Stimulated activated CD4-positive, alpha-beta T cell treated with anti-CD3 and anti-CD28 coated beads, TNF-alpha, amount 100 ng/mL, for 1 hour (primary cell): Measurements from ENCODE around the gene DRG1.
"Not testable (repeated sequence)": the region's sequence is repeated elsewhere in the genome, so short reads cannot be mapped to it uniquely, and the experiment has no call there.

ENCODE experiments used
- DNase-seq, 3 donors: peaks; one replicate each; pipeline ENCODE4 v3.0.0-alpha.2; 2020; ENCODE audit warnings: low read depth in 3 of 3, low spot score in 1 of 3

Gene DRG1, protein sequence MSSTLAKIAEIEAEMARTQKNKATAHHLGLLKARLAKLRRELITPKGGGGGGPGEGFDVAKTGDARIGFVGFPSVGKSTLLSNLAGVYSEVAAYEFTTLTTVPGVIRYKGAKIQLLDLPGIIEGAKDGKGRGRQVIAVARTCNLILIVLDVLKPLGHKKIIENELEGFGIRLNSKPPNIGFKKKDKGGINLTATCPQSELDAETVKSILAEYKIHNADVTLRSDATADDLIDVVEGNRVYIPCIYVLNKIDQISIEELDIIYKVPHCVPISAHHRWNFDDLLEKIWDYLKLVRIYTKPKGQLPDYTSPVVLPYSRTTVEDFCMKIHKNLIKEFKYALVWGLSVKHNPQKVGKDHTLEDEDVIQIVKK

GRCh38 chr22:31399211-31400022 lies at the start of gene DRG1:
TSS of gene DRG1 (plus strand) at chr22:31399604. CDS start at chr22:31399684, 80 bp downstream.
- peak; percentile 90 to 96 (median 90) for DNase-seq

DNA sequence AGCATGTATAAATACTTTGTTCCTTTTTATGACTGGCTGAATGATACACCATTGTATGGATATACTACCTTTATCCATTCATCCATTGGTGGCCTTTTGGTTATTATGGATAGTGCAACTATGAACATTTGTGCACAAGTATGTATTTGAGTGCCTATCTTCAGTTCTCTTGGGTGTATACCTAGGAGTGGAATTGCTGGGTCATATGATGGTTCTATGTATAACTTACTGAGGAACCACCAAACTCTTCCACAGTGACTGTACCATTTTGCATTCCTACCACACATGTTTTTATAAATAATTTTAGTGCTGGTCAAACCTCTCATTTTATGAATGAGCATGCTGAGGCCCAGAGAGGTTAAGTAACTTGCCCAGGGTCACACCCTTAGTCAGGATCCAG lies 49.4 kb upstream of the DRG1 start:
- DNase-seq, result no peak

DNA sequence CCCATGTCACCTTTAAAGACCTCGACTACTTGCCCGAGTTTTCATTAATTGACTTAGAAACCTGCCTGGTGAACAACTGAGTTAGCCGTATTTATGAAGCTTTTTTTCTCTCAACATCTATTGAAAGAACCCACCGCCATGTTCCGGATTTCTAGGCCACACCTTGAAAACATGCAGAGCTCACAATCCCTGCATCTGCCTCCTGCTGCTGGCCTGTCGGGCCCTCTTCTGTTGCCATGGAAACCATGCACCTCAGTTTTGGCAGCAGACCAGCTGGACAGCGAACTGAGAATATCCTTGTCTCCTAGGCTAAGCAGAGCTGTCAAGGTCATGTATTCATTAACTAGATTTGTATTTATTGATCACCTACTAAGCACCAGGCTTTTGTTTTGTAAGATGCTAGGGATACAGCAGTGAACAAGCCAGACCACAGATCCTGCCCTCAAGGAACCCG lies 49.0 kb upstream of the DRG1 start:
- DNase-seq, result no peak

DNA sequence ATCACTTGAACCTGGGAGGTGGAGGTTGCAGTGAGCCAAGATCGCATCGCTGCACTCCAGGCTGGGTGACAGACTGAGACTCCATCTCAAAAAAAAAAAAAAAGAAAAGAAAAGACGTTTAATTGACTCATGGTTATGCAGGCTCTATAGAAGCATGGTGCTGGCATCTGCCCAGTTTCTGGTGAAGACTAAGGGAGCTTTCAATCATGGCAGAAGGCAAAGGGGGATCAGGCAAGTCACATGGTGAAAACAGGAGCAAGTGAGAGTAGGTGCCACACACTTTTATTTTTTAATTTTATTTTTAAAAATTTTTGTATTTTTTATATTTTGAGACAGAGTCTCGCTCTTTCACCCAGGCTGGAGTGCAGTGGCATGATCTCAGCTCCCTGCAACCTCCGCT lies 44.9 kb upstream of the DRG1 start:
- no peak for DNase-seq

GRCh38 chr22:31360029-31360428 lies 39.4 kb upstream of the DRG1 start:
- DNase-seq, result no peak

DNA sequence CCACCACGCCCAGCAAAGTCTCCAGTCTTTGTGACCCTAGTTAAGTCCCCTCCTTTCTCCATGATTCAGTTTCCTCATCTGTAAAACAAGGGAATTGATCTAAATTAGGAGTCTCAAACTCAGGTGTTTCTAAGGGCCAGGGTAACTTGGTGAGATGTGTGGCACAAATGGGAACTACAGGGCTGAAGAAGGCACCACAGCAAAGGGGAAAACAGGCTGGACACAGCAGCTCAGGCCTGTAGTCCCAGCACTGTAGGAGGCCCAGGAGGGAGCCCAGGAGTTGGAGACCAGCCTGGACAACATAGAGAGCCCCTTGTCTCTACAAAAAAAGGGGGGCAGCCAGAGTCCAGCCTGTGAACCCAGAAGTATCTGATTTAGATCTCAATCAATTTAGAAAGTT lies 37.7 kb upstream of the DRG1 start:
- no peak for DNase-seq

GRCh38 chr22:31363885-31364465 lies 35.4 kb upstream of the DRG1 start:
- DNase-seq, result no peak

DNA sequence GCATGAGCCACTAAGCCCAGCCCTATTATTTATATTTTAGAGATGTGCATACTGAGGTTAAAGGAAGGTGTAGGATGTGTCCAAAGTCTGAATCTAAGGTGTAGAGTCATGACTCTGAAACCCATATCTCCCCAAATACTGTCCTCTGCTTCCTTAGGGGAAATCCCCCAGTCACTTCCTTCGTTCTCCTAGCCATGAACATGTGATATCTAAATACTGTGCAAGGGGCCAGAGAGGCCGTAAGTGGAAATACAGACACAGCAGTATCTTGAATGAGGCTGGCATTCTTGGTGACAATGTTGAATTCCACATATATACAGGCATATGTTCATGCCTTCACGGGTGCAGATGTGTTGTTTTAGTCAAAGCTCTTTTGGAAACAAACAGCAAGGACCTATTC lies 32.0 kb upstream of the DRG1 start:
- DNase-seq, result no peak

- no peak for DNase-seq
Measured at GRCh38 chr22:31377612-31378011, 21.8 kb upstream of the DRG1 start.

DNA sequence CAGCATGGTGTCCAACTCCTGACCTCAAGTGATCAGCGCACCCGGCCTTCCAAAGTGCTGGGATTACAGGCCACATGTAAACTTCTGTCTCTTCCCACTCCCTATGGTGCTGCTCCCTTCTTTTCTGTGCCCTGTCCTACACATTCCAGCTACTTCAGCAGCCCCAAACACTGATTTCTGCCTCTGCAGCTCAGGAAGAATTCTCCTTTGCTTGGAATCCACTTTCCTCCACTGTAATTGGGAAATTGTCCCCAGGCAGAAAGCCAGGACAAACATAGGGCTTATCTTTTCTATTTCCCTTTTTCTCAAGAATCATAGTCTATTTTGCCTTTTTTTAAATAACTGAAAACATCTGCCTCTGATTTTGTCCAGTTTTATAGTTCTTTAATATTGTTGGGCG lies 21.3 kb upstream of the DRG1 start:
- no peak for DNase-seq

DNA sequence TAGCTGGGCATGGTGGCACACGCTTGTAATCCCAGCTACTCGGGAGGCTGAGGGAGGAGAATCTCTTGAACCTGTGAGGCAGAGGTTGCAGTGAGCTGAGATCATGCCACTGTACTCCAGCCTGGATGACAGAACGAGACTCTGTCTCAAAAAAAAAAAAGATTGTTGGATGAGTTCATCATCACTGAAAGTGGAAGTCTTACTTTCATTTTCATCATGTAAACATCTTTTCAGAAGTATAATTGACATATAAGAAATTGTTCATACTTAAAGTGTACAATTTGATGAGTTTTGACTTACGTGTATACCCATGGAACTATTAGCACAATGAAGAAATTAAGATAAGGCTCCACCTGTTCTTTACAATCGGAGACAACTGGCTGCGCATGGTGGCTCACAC lies 20.8 kb upstream of the DRG1 start:
- not testable (repeated sequence) for DNase-seq

DNA sequence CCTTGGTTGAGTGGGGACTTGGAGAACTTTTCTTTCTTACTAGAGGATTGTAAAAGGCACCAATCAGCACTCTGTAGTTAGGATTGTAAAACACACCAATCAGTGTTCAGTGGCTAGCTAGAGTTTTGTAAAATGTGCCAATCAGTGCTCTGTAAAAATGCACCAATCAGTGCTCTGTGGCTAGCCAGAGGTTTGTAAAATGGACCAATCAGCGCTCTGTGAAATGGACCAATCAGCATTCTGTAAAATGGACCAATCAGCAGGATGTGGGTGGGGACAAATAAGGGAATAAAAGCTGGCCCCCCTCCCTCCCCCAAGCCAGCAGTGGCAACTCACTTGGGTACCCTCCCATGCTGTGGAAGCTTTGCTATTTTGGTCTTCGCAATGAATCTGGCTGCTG lies 5.5 kb upstream of the DRG1 start:
- DNase-seq, result no peak

DNA sequence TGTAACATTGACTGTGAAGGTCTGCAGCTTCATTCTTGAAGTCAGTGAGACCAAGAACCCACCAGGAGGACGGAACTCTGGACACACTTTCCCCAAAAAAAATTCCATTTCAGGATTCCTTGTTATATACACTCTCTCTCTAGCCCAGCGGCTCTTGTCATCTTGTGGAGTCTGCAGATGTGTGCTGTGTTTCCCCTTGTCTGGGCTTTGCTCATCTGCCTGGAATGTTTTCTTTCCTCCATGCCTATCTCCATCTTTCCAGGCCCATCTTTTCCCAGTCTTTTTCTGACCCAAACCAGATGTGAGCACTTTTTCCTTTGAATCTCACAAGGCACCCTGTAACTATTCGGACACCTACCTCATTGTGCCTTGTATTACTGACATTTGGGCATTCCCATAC lies 5.1 kb upstream of the DRG1 start:
- no peak for DNase-seq

DNA sequence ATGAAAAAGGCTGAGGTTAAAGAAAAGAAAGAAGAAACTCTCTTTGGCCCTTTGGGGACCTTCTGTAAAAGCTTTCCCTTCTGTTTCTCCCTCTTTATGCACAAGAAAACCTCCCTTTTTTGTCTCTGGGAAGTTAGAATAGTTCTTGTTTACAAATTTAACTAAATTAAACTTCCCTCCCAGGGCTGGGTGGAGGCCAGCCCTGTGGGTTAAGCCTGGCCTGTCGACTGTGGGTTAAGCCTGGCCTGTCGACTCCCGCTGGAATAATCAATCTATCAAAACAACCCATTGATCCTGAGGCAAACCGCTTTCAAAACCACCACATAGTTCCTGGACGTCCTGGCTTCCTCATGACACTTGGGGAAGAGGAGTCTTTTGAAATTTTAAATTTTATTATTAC lies 1.2 kb upstream of the DRG1 start:
- DNase-seq, result no peak

DNA sequence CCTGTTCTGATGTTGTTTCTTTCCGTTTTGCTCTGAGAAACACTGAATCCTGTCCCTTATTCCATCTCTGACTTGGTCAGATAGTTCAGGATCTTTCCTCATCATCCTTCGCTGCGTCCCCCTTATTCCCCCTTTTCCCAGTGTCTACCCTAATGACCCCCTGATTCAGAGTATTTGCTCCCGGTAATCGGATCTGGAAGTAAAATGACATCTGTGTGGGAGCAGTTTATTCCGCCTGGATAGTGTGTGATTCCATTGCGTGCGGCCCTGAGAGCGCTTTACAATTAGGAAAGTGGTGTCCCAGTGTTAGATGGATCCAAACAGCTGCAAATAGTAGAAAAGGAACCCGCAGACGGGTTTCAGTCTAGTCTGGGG lies 606 bp downstream of the DRG1 start:
- DNase-seq, result no peak

- DNase-seq, result not testable (repeated sequence)
Measured at GRCh38 chr22:31402350-31402749, 2.9 kb downstream of the DRG1 start.

DNA sequence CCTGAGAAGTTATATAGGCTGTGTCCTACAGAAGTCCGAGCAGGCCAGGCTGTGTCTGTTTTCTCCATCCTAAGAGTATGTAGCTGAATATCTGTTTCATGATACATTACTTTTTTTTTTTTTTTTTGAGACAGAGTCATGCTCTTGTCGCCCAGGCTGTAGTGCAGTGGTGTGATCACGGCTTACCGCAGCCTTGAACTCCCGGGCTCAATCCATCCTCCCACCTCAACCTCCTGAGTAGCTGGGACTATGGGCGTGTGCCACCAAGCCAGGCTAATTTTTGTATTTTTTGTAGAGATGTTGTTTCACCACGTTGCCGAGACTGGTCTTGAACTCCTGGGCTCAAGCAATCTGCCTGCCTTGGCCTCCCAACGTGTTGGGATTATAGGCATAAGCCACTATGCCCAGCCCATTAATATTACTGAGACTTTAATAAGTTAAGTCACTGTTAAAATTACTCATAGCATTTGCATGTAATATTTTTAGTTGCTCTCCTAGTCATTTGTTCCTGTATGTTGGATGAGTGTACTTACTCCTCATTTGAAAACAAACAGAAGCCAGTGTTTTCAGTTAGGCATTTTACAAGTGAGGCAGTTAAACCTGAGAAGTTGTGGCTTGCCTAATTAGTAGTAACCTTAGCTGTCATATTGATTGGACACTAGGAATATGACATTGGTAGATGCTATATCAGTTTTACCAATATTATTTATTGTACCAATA lies 26.1 kb downstream of the DRG1 start:
- DNase-seq, result no peak

GRCh38 chr22:31431950-31432349 lies 32.5 kb downstream of the DRG1 start:
- DNase-seq, result no peak

- DNase-seq, result no peak
Measured at GRCh38 chr22:31436132-31436531, 36.7 kb downstream of the DRG1 start.

DNA sequence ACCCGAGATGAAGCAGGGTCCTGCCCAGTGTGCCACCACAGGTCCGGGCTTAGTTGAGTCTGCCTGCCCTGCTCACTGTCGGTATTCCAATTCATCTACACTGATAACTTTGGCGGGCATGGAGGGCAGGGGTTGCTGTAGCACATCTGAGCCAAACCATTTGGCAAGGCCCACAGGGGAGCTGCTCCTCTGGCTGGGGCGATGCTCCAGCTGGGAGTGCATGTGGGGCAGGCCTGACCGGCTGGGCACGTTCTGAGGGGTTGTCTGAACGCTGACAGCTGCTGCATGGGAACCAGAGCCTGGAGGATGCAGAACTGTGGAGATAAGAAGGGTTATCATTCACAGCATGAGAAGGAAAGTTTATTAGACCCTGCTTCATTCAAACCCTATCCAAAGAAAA lies 40.4 kb downstream of the DRG1 start:
- no peak for DNase-seq

DNA sequence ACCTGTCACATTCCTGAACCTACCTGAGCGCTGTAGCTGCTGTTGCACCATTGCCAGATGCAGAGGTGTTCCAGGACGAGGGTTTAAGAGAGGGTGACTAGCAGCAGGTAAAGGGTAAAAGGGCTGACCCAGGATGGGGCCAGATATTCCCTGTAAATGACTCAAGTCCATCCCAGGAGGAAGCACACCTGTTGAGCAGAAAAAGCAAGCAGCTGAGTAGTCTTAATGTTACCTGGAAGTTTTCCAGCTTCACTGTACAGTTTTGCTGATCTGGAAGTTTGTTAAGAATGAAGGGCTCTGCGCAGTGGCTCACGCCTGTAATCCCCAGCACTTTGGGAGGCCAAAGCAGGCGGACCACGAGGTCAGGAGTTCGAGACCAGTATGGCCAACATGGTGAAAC lies 41.3 kb downstream of the DRG1 start:
- DNase-seq, result no peak
